HG03095 (cell line): ENCODE measurements around the gene PRMT1.
"Not testable (repeated sequence)": the region's sequence is repeated elsewhere in the genome, so short reads cannot be mapped to it uniquely, and the experiment has no call there.

Experiments
- ATAC-seq: cut with Tn5 transposase; IDR thresholded peaks from one replicate; pipeline ENCODE4 v1.9.1; 2021; ENCODE audit warnings: moderate library complexity; ENCODE audit not compliant: unreplicated experiment

Gene PRMT1

DNA sequence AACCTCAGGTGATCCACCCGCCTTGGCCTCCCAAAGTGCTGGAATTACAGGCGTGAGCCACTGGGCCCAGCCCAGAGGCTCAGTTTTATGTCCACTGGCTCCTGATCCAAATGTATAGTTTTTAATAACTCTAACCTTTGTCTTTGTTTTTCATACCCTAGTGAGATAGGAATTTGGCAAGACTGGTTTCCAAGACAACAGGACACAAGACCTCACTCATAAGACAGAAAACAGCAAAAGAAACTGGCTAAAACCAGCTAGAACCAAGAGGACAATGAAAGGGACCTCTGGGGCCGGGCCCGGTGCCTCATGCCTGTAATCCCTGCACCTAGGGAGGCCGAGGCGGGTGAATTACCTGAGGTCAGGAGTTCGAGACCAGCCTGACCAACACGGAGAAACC lies 41.4 kb downstream of the PRMT1 start:
- no peak for ATAC-seq

DNA sequence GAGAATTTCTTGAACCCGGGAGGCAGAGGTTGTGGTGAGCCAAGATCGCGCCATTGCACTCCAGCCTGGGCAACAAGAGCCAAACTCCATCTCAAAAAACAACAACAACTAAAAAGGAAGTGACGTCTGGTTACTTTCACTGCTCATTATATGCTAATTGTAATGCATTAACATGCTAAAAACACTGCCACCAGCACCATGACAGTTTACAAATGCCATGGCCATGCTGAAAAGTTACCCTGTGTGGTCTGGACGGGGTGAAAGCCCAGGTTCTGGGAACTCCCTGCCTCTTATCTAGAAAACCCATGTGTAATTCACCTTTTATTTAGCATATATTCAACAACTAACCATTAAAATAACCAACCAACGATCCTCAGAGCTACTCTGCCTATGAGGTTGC lies 41.9 kb downstream of the PRMT1 start:
- ATAC-seq = no peak

DNA sequence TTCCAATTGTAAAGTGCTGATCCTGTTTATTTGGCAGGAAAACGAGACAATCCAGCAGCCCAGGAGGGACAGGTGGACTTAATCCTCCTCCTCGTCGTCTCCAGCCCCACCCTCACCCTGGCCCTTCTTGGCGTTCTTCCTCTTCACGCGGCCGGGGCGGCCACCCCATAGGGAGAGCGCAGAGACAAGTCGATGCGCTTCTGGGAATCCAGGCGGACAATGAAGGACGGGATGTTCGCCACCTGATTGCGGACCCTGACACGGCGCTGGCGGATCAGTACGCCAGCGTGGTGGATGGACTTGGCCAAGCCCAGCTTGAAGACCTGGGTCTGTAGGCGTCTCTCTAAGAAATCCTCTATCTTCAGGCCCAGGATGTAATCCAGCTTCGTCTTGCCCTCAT lies 42.3 kb downstream of the PRMT1 start:
- ATAC-seq = not testable (repeated sequence)

DNA sequence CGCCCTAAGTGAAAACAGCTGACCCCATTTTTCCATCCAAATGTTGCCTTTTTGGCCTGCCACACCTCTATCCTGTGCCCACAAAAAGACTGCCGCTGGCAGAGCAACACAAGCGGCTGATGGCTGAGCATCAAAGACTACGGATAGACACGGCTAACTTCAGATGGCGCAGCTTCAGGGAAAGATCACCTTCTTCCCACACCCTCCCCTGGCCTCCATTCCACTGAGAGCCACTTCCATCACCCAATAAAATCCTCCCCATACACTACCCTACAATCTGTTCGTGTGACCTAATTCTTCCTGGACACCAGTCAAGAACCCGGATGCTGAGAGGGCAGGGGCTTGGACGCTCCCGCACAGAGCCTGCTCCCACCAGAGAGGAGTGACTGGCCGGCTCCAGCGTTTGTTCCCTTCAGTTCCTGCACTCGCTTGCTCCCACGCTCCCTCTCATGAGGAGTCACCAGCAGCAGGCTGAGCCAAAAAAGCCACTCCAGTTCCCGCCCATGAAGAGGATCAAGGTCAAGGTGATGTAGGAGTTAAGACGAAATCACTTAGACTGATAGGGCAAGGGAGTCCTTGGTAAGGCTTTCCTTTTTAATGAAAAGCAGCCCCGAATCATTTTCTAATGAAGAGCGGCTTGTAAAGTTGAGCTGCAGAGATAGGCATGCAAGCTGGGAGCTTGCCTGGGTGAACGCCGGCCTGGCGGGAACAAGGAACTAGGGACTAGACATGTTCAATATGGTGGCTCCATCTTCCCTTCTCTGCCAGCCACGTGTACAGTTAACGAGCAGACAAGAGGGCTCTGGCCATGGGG lies 50.4 kb downstream of the PRMT1 start:
- no peak for ATAC-seq

DNA sequence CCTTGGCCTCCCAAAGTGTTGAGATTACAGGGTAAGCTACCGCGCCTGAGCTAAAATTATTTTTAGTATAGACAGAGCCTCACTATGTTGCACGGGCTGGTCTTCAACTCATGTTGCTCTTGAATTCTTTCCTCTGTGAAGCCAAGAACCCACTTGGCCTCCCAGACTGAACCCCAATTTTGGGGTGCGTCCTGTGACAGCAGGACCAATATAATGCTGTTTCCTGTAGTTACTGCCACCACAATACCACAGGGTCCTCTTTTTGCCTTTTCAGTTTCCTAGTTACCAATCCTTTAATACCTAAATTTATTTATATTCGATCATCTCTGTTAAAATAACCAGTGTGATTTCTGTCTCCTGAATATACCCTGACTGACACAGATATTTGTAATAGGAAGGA lies 53.1 kb downstream of the PRMT1 start:
- no peak for ATAC-seq
